Stimulated activated memory B cell treated with anti-CD40 and anti-IgM and Interleukin-4, amounts not matched to agents 10 μg/mL and 1 μg/mL and 100 μg/mL, for 72 hours (primary cell): ENCODE data around the gene RNASEH2C.
"Not testable (repeated sequence)": the region's sequence is repeated elsewhere in the genome, so short reads cannot be mapped to it uniquely, and the experiment has no call there.

Experiments used
- ATAC-seq: fragments of 150-1000 bp; cut with Tn5 transposase; 2 replicates; pipeline ENCODE4 v1.10.0; 2021
- H3K27ac Mint-ChIP-seq: one replicate; pipeline ENCODE4 v1.8.0; 2022; ENCODE audit warnings: mild to moderate bottlenecking, mixed read lengths
- H3K27me3 Mint-ChIP-seq: one replicate; pipeline ENCODE4 v1.8.0; 2022; ENCODE audit warnings: mixed read lengths
- H3K36me3 Mint-ChIP-seq: one replicate; pipeline ENCODE4 v1.8.0; 2022; ENCODE audit warnings: mixed read lengths
- H3K4me1 Mint-ChIP-seq: one replicate; pipeline ENCODE4 v1.8.0; 2022; ENCODE audit warnings: mixed read lengths
- H3K4me3 Mint-ChIP-seq: one replicate; pipeline ENCODE4 v1.8.0; 2022; ENCODE audit warnings: mild to moderate bottlenecking, moderate library complexity, mixed read lengths
- H3K9me3 Mint-ChIP-seq: one replicate; pipeline ENCODE4 v1.8.0; 2022; ENCODE audit warnings: mixed read lengths

The RNASEH2C gene

GRCh38 chr11:65709661-65710060, 10.9 kb downstream of the RNASEH2C start:
- Mint-ChIP-seq H3K27ac (no peak overlapping the region), H3K36me3 (peaks cover 14% of the 10 kb centered on the region), H3K9me3 (no peaks in the 10 kb centered on the region), H3K27me3 (no peaks in the 10 kb centered on the region), H3K4me3 (no peak overlapping the region), H3K4me1 (peaks cover 38% of the 10 kb centered on the region)
- ATAC-seq = no peak

GRCh38 chr11:65708451-65708850, 12.1 kb downstream of the RNASEH2C start:
- H3K4me3 Mint-ChIP-seq = no peak overlapping the region
- H3K27ac Mint-ChIP-seq = no peak overlapping the region
- no peak for ATAC-seq
- peaks cover 30% of the 10 kb centered on the region for H3K4me1 Mint-ChIP-seq
- no peaks in the 10 kb centered on the region for H3K27me3 Mint-ChIP-seq
- peaks cover 4% of the 10 kb centered on the region for H3K36me3 Mint-ChIP-seq
- no peaks in the 10 kb centered on the region for H3K9me3 Mint-ChIP-seq

- not testable (repeated sequence) for H3K27me3 Mint-ChIP-seq, H3K36me3 Mint-ChIP-seq, ATAC-seq, H3K9me3 Mint-ChIP-seq
- H3K27ac Mint-ChIP-seq = peak overlapping the region; percentile 27
- peaks cover 18% of the 10 kb centered on the region for H3K4me1 Mint-ChIP-seq
- H3K4me3 Mint-ChIP-seq = peak overlapping the region; percentile 2
These were observed 13.6 kb downstream of the RNASEH2C start for GRCh38 chr11:65707002-65707401.

GRCh38 chr11:65706303-65706763, 14.3 kb downstream of the RNASEH2C start:
- peaks cover 18% of the 10 kb centered on the region for H3K4me1 Mint-ChIP-seq
- not testable (repeated sequence) for H3K27me3 Mint-ChIP-seq, H3K36me3 Mint-ChIP-seq, H3K9me3 Mint-ChIP-seq, ATAC-seq
- H3K27ac Mint-ChIP-seq = peak overlapping the region; percentile 27
- H3K4me3 Mint-ChIP-seq = peak overlapping the region; percentile 69

- Mint-ChIP-seq H3K9me3 (peaks cover 3% of the 10 kb centered on the region), H3K27ac (no peak overlapping the region), H3K4me3 (no peak overlapping the region), H3K27me3 (no peaks in the 10 kb centered on the region), H3K4me1 (peaks cover 31% of the 10 kb centered on the region), H3K36me3 (no peaks in the 10 kb centered on the region)
- no peak for ATAC-seq
These were observed 16.8 kb downstream of the RNASEH2C start for GRCh38 chr11:65703846-65704245.

GRCh38 chr11:65701686-65702085, 18.9 kb downstream of the RNASEH2C start:
- ATAC-seq = no peak

GRCh38 chr11:65700399-65700798, 20.2 kb downstream of the RNASEH2C start:
- Mint-ChIP-seq H3K36me3 (no peaks in the 10 kb centered on the region), H3K27ac (no peak overlapping the region), H3K4me1 (peaks cover 13% of the 10 kb centered on the region), H3K27me3 (no peaks in the 10 kb centered on the region), H3K9me3 (peaks cover 3% of the 10 kb centered on the region), H3K4me3 (no peak overlapping the region)
- peak; percentile 57 for ATAC-seq

More at GRCh38 chr11:65701686-65702085, 18.9 kb downstream of the RNASEH2C start:
- Mint-ChIP-seq H3K4me1 (peaks cover 24% of the 10 kb centered on the region), H3K9me3 (peaks cover 3% of the 10 kb centered on the region), H3K4me3 (no peak overlapping the region), H3K27ac (no peak overlapping the region), H3K36me3 (no peaks in the 10 kb centered on the region), H3K27me3 (no peaks in the 10 kb centered on the region)

GRCh38 chr11:65699306-65699705, 21.3 kb downstream of the RNASEH2C start:
- H3K36me3 Mint-ChIP-seq = no peaks in the 10 kb centered on the region
- H3K4me3 Mint-ChIP-seq = no peak overlapping the region
- H3K4me1 Mint-ChIP-seq = peaks cover 13% of the 10 kb centered on the region
- no peak for ATAC-seq
- no peaks in the 10 kb centered on the region for H3K27me3 Mint-ChIP-seq
- no peak overlapping the region for H3K27ac Mint-ChIP-seq
- H3K9me3 Mint-ChIP-seq = peaks cover 3% of the 10 kb centered on the region

- peaks cover 13% of the 10 kb centered on the region for H3K4me1 Mint-ChIP-seq
- peaks cover 3% of the 10 kb centered on the region for H3K9me3 Mint-ChIP-seq
- H3K36me3 Mint-ChIP-seq = no peaks in the 10 kb centered on the region
- no peaks in the 10 kb centered on the region for H3K27me3 Mint-ChIP-seq
- no peak overlapping the region for H3K4me3 Mint-ChIP-seq
- ATAC-seq = no peak
- H3K27ac Mint-ChIP-seq = no peak overlapping the region
These were observed 22.4 kb downstream of the RNASEH2C start for GRCh38 chr11:65698205-65698604.

- no peaks in the 10 kb centered on the region for H3K27me3 Mint-ChIP-seq
- H3K4me3 Mint-ChIP-seq = no peak overlapping the region
- ATAC-seq = no peak
- no peak overlapping the region for H3K27ac Mint-ChIP-seq
- no peaks in the 10 kb centered on the region for H3K36me3 Mint-ChIP-seq
- H3K9me3 Mint-ChIP-seq = peaks cover 3% of the 10 kb centered on the region
- H3K4me1 Mint-ChIP-seq = peaks cover 13% of the 10 kb centered on the region
These were observed 23.6 kb downstream of the RNASEH2C start for GRCh38 chr11:65696802-65697552.

- Mint-ChIP-seq H3K9me3 (peaks cover 3% of the 10 kb centered on the region), H3K4me1 (peaks cover 10% of the 10 kb centered on the region), H3K4me3 (no peak overlapping the region), H3K27me3 (no peaks in the 10 kb centered on the region), H3K27ac (no peak overlapping the region), H3K36me3 (no peaks in the 10 kb centered on the region)
- no peak for ATAC-seq
These were observed 24.9 kb downstream of the RNASEH2C start for GRCh38 chr11:65695459-65696241.

- no peaks in the 10 kb centered on the region for H3K4me1 Mint-ChIP-seq
- H3K4me3 Mint-ChIP-seq = no peak overlapping the region
- no peak overlapping the region for H3K27ac Mint-ChIP-seq
- H3K36me3 Mint-ChIP-seq = no peaks in the 10 kb centered on the region
- no peaks in the 10 kb centered on the region for H3K27me3 Mint-ChIP-seq
- no peaks in the 10 kb centered on the region for H3K9me3 Mint-ChIP-seq
- no peak for ATAC-seq
These were observed 28.2 kb downstream of the RNASEH2C start for GRCh38 chr11:65692367-65692766.

- not testable (repeated sequence) for H3K36me3 Mint-ChIP-seq, H3K27ac Mint-ChIP-seq, ATAC-seq, H3K9me3 Mint-ChIP-seq, H3K27me3 Mint-ChIP-seq, H3K4me3 Mint-ChIP-seq, H3K4me1 Mint-ChIP-seq
These were observed 28.8 kb downstream of the RNASEH2C start for GRCh38 chr11:65691847-65692246.

GRCh38 chr11:65685981-65686380, 34.6 kb downstream of the RNASEH2C start:
- H3K9me3 Mint-ChIP-seq = no peaks in the 10 kb centered on the region
- H3K4me1 Mint-ChIP-seq = no peaks in the 10 kb centered on the region
- no peak overlapping the region for H3K27ac Mint-ChIP-seq
- H3K36me3 Mint-ChIP-seq = no peaks in the 10 kb centered on the region
- H3K4me3 Mint-ChIP-seq = no peak overlapping the region
- no peak for ATAC-seq
- no peaks in the 10 kb centered on the region for H3K27me3 Mint-ChIP-seq

GRCh38 chr11:65683480-65683879, 37.1 kb downstream of the RNASEH2C start:
- H3K9me3 Mint-ChIP-seq, H3K4me3 Mint-ChIP-seq, ATAC-seq, H3K36me3 Mint-ChIP-seq, H3K27me3 Mint-ChIP-seq, H3K27ac Mint-ChIP-seq, H3K4me1 Mint-ChIP-seq: not testable (repeated sequence)
